Testis (tissue), 3 donors: ENCODE results near the gene HPN. TPM values are rescaled to one million over a fixed set of nuclear protein-coding genes. Genes with fewer than 3 reads are reported as not detected.
"Not testable (repeated sequence)": the region's sequence is repeated elsewhere in the genome, so short reads cannot be mapped to it uniquely, and the experiment has no call there.

Experiments
- DNase-seq: peaks from one replicate; pipeline ENCODE4 v3.0.0-alpha.2; 2019
- H3K27ac ChIP-seq, 2 donors: fragments of 200-600 bp; sonication (generic); one replicate each; pipeline ENCODE4 v1.5.1; 2019
- H3K27me3 ChIP-seq: fragments of 200-600 bp; sonication (generic); one replicate; pipeline ENCODE4 v1.5.1; 2019
- H3K36me3 ChIP-seq: fragments of 200-600 bp; sonication (generic); one replicate; pipeline ENCODE4 v1.5.1; 2017; ENCODE audit warnings: low read depth; ENCODE audit errors: missing control alignments
- H3K4me1 ChIP-seq: fragments of 200-600 bp; sonication (generic); one replicate; pipeline ENCODE4 v1.5.1; 2019
- H3K4me3 ChIP-seq, 2 donors: fragments of 200-600 bp; sonication (generic); one replicate each; pipeline ENCODE4 v1.5.1; 2017 to 2019
- H3K9me3 ChIP-seq: fragments of 200-600 bp; sonication (generic); one replicate; pipeline ENCODE4 v1.5.1; 2017
- POLR2A ChIP-seq: fragments of 450-650 bp; IDR thresholded peaks from one replicate; pipeline ENCODE4 v1.6.1; 2017; ENCODE audit warnings: antibody characterized with exemption, mild to moderate bottlenecking, moderate library complexity
- WGBS, 2 donors: methylation state at CpG; one replicate each; pipeline ENCODE4 v1.1.5; 2018; 5-methylcytosine and 5-hydroxymethylcytosine counted together
- intact Hi-C: fragments of 100-400 bp; cut with DNase I; formaldehyde crosslinking; loops from one replicate; pipeline ENCODE4 v1.15.1; 2023; ENCODE audit warnings: low total_unique reads
- polyA plus RNA-seq: library from polyadenylated mRNA; stranded (reverse); fragments of 350-450 nt; fragmentation: Illumina TruSeq; extraction: RNeasy Lipid Tissue Mini Kit (QIAGEN cat#74804); gene quantifications from one replicate; pipeline ENCODE4 v1.2.3, GENCODE V29; 2014; ENCODE audit warnings: low read depth, low replicate concordance; ENCODE audit not compliant: insufficient read depth
- total RNA-seq, 2 donors: library from RNA; depleted of rRNA; stranded (reverse); fragments of >200 nt; gene quantifications; one replicate each; pipeline ENCODE4 v1.2.3, GENCODE V29; 2016
- TF ChIP-seq, protein P1 (sequence below), 3 experiments: fragments of 450-650 bp in 2 of 3; fragments of 200-600 bp in 1 of 3; sonication (generic) in 1 of 3; IDR thresholded peaks; one replicate each; pipeline ENCODE4 v1.5.1; 2016 to 2019; ENCODE audit warnings: antibody characterized with exemption in 3 of 3, mild to moderate bottlenecking in 2 of 3, moderate library complexity in 1 of 3

Gene HPN
- total and polyA plus RNA-seq, 3 donors from 2014 or later = 0.79 to 8.2 (median 1.7) TPM

DNA sequence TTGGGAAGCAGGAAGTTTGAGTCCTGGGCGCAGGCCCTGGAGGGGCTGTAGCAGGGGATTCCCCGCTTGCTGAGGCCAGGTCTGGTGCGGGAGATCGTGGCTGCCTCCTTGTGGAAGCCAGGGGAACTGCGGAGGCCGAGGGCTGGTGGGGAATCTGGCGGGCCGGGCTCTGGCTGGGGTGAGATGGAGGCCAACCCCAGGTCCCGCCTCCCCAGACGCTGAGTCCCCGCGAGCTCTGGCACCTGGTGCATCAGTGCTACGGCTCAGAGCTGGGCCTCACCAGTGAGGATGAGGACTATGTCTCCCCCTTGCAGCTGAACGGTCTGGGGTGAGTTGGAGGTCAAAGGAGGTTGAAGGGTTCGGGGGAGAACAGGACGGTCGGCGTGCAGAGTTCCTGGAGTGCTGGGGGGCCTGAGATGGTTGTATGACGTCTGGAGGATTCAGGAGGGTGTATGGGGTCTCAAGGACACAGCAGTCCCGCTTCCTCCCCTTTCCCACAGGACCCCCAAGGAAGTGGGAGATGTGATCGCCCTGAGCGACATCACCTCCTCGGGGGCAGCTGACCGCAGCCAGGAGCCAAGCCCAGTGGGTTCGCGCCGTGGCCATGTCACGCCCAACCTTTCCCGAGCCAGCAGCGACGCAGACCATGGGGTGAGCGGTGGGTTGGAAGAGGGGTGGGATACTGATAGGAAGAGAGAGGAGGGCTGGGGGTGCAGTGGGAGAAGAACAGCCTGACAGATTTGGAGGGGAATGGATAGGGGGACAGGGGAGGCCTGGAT, 28.3 kb upstream of the HPN start:
- intact Hi-C loops = no loop called here
- no peaks in the 10 kb centered on the region for H3K36me3 ChIP-seq

DNA sequence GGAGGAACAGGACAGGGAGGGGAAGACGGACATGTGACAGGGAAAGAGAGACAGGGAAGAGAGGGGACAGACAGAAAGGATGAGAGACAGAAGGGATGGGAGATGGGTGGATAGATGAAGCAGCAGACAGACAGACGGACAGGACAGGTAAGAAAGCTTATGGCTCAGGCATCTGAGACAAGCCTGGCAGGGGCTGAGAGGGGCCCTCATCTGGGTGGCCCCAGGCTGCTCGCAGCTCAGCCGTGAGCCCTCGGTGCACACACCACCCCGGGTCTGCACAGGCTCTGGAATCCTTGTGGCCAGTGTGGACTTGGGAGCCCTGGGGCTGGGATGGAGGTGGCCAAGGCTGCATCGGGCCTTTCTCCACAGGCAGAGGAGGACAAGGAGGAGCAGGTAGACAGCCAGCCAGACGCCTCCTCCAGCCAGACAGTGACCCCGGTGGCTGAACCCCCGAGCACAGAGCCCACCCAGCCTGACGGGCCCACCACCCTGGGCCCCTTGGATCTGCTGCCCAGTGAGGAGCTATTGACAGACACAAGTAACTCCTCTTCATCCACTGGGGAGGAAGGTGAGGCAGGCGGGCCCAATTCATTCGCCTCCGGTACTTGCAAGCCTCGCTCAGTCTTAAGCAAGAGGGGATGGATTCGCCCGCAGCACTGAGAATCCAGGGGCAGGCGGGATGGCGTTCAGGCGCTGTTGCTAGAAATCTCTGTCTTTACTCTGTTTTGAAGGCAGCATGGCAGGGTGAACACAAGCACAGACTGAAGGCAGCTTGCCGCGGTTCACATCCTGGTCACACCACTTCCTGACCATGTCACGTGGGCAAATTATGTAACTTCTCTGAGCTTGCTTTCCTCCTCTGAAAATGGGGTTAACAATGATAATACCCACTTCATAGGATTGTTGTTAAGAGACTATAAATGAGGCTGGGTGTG, 27.4 kb upstream of the HPN start:
- intact Hi-C loops = no loop called here
- H3K27ac ChIP-seq = no peak overlapping the region
- peaks cover 9% of the 10 kb centered on the region for H3K4me1 ChIP-seq
- no peak for DNase-seq
- TF ChIP-seq POLR2A = no peak
- TF ChIP-seq, protein P1, sequence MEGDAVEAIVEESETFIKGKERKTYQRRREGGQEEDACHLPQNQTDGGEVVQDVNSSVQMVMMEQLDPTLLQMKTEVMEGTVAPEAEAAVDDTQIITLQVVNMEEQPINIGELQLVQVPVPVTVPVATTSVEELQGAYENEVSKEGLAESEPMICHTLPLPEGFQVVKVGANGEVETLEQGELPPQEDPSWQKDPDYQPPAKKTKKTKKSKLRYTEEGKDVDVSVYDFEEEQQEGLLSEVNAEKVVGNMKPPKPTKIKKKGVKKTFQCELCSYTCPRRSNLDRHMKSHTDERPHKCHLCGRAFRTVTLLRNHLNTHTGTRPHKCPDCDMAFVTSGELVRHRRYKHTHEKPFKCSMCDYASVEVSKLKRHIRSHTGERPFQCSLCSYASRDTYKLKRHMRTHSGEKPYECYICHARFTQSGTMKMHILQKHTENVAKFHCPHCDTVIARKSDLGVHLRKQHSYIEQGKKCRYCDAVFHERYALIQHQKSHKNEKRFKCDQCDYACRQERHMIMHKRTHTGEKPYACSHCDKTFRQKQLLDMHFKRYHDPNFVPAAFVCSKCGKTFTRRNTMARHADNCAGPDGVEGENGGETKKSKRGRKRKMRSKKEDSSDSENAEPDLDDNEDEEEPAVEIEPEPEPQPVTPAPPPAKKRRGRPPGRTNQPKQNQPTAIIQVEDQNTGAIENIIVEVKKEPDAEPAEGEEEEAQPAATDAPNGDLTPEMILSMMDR (IDR thresholded peaks at IDR 0.05) = no peak
- no peaks in the 10 kb centered on the region for H3K36me3 ChIP-seq
- no peaks in the 10 kb centered on the region for H3K9me3 ChIP-seq
- 87 to 91% methylated on average over 18 to 23 of the region's 23 CpGs for WGBS, 2 donors
- H3K4me3 ChIP-seq = no peak overlapping the region
- no peaks in the 10 kb centered on the region for H3K27me3 ChIP-seq

More for the DNA sequence above, 28.3 kb upstream of the HPN start:
- Histone ChIP-seq H3K4me1 (peaks cover 9% of the 10 kb centered on the region), H3K9me3 (no peaks in the 10 kb centered on the region), H3K27ac (no peak overlapping the region), H3K4me3 (no peak overlapping the region), H3K27me3 (no peaks in the 10 kb centered on the region)
- peak; percentile 79 for DNase-seq
- TF ChIP-seq, protein P1 (IDR thresholded peaks at IDR 0.05) = peak; percentile 94 to 97 (median 94)
- TF ChIP-seq POLR2A = no peak
- WGBS, 2 donors = 49 to 53% methylated on average over 23 to 32 of the region's 32 CpGs

DNA sequence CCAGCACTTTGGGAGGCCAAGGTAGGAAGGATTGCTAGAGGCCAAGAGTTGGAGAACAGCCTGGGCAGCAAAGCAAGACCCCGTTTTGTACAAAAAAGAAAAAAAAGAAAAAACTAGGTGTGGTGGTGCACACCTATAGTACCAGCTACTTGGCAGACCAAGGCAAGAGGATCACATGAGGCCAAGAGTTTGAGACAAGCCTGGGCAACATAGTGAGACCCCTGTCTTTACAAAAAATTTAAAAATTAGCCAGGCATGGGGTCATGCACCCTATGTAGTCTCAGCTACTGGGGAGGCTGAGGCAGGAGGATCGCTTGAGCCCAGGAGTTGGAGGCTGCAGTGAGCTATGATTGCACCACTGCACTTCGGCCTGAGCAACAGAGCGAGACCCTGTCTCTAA, 26.7 kb upstream of the HPN start:
- H3K27ac ChIP-seq, H3K27me3 ChIP-seq, H3K4me1 ChIP-seq, intact Hi-C loops, H3K36me3 ChIP-seq, H3K4me3 ChIP-seq, H3K9me3 ChIP-seq, DNase-seq: not testable (repeated sequence)
- 79 to 87% methylated on average over 4 of the region's 4 CpGs for WGBS, 2 donors

GRCh38 chr19:35015270-35015953, 26.1 kb upstream of the HPN start:
- Histone ChIP-seq H3K27me3 (no peaks in the 10 kb centered on the region), H3K4me1 (peaks cover 9% of the 10 kb centered on the region), H3K9me3 (no peaks in the 10 kb centered on the region), H3K36me3 (no peaks in the 10 kb centered on the region), H3K4me3 (no peak overlapping the region), H3K27ac (no peak overlapping the region)
- intact Hi-C loops = no loop called here
- 63 to 86% methylated on average over 11 to 16 of the region's 16 CpGs for whole genome bisulfite sequencing, 2 donors
- TF ChIP-seq, protein P1 (IDR thresholded peaks at IDR 0.05) = no peak
- no peak for TF ChIP-seq POLR2A
- DNase-seq = no peak

GRCh38 chr19:35015954-35016351, 25.6 kb upstream of the HPN start:
- no peak for DNase-seq
- intact Hi-C loops = no loop called here
- H3K27me3 ChIP-seq = no peaks in the 10 kb centered on the region
- peaks cover 9% of the 10 kb centered on the region for H3K4me1 ChIP-seq
- H3K36me3 ChIP-seq = no peaks in the 10 kb centered on the region
- H3K27ac ChIP-seq = no peak overlapping the region
- no peaks in the 10 kb centered on the region for H3K9me3 ChIP-seq
- TF ChIP-seq POLR2A = no peak
- TF ChIP-seq, protein P1 (IDR thresholded peaks at IDR 0.05) = no peak
- H3K4me3 ChIP-seq = no peak overlapping the region
- 95 to 97% methylated on average over 6 of the region's 6 CpGs for WGBS, 2 donors
